Mammary epithelial cell (primary cell): ENCODE measurements around the gene TBL3.

Experiments used
- CTCF ChIP-seq, 2 donors: IDR thresholded peaks in 1 of 2; conservative IDR thresholded peaks in 1 of 2; 2 replicates each; pipeline ENCODE4 v1.5.1; 2011 to 2012; ENCODE audit warnings: inconsistent platforms in 2 of 2, low read length in 2 of 2, mild to moderate bottlenecking in 2 of 2, control low read depth in 1 of 2, low read depth in 1 of 2; ENCODE audit not compliant: insufficient read depth in 1 of 2; ENCODE audit errors: extremely low read depth in 1 of 2
- EZH2 ChIP-seq: IDR thresholded peaks from 2 replicates; pipeline ENCODE4 v1.6.1; 2012; ENCODE audit warnings: low read length, inconsistent platforms, borderline replicate concordance

GRCh38 chr16:1976951-1977874 lies 5.4 kb downstream of the TBL3 start:
- TF ChIP-seq CTCF (conservative IDR thresholded peaks at IDR 0.05 in 1 of 2, IDR thresholded peaks at IDR 0.05 in 1 of 2; ENCODE audit: extremely low read depth in 1 of 2, insufficient read depth in 1 of 2, low read depth in 1 of 2, low read length in 2 of 2) (no peak), EZH2 (no peak)
